Upper lobe of left lung (tissue), 4 donors: ENCODE measurements around the gene MTHFD1L.

Experiments used
- CTCF ChIP-seq, 6 experiments: fragments of 450-650 bp in 4 of 6; fragments of 200-600 bp in 2 of 6; sonication (generic) in 2 of 6; IDR thresholded peaks; one replicate each; pipeline ENCODE4 v1.5.1; 2016 to 2019; ENCODE audit warnings: antibody characterized with exemption in 6 of 6
- POLR2A ChIP-seq, 4 donors: fragments of 450-650 bp; IDR thresholded peaks; one replicate each; pipeline ENCODE4 v1.5.1; 2016 to 2017; ENCODE audit warnings: antibody characterized with exemption in 4 of 4, mild to moderate bottlenecking in 2 of 4
- POLR2AphosphoS5 ChIP-seq, 2 donors: sonication (generic); formaldehyde crosslinking; IDR thresholded peaks; one replicate each; pipeline ENCODE4 v1.5.1; 2017; ENCODE audit warnings: antibody characterized with exemption in 2 of 2

- no peak for TF ChIP-seq CTCF (IDR thresholded peaks at IDR 0.05)
- no peak for TF ChIP-seq POLR2A (IDR thresholded peaks at IDR 0.05)
- no peak for TF ChIP-seq POLR2AphosphoS5 (IDR thresholded peaks at IDR 0.05)
These were observed 32.0 kb downstream of the MTHFD1L start for GRCh38 chr6:150897400-150897943.
